ENCODE measurements around the gene COL23A1.

DNA sequence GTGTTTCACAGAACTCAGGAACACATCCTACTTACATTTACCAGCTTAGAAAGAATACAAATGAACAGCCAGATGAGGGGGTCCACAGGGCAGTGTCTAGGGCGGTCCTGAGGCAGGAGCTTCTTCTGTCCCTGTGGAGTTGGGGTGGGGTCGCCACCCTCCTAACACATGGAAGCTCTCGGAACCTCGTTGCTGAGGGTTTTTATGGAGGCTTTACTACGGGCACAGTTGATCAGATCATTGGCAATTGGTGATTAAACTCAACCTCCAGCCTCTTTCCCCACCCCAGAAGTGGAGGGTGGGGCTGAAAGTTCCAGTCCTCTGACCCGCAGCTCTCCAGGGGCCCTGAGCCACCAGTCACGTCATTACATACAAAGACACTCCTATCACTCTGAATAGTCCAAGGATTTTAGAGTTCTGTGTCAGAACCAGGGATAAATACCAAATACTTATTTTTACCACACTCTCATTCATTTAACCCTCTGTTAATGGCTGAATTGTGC, 156.9 kb downstream of the COL23A1 start:
- TF ChIP-seq, protein P1, sequence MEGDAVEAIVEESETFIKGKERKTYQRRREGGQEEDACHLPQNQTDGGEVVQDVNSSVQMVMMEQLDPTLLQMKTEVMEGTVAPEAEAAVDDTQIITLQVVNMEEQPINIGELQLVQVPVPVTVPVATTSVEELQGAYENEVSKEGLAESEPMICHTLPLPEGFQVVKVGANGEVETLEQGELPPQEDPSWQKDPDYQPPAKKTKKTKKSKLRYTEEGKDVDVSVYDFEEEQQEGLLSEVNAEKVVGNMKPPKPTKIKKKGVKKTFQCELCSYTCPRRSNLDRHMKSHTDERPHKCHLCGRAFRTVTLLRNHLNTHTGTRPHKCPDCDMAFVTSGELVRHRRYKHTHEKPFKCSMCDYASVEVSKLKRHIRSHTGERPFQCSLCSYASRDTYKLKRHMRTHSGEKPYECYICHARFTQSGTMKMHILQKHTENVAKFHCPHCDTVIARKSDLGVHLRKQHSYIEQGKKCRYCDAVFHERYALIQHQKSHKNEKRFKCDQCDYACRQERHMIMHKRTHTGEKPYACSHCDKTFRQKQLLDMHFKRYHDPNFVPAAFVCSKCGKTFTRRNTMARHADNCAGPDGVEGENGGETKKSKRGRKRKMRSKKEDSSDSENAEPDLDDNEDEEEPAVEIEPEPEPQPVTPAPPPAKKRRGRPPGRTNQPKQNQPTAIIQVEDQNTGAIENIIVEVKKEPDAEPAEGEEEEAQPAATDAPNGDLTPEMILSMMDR (IDR thresholded peaks at IDR 0.05): no peak
- no peak for TF ChIP-seq POLR2A (IDR thresholded peaks at IDR 0.05)

Measured in lower leg skin (tissue), 3 donors.